HG02678 (cell line): ENCODE results near the gene GTPBP2.
"Not testable (repeated sequence)": the region's sequence is repeated elsewhere in the genome, so short reads cannot be mapped to it uniquely, and the experiment has no call there.

ENCODE experiments used
- ATAC-seq: cut with Tn5 transposase; IDR thresholded peaks from one replicate; pipeline ENCODE4 v1.9.1; 2021; ENCODE audit warnings: mild to moderate bottlenecking, moderate library complexity; ENCODE audit not compliant: unreplicated experiment

GTPBP2 gene

DNA sequence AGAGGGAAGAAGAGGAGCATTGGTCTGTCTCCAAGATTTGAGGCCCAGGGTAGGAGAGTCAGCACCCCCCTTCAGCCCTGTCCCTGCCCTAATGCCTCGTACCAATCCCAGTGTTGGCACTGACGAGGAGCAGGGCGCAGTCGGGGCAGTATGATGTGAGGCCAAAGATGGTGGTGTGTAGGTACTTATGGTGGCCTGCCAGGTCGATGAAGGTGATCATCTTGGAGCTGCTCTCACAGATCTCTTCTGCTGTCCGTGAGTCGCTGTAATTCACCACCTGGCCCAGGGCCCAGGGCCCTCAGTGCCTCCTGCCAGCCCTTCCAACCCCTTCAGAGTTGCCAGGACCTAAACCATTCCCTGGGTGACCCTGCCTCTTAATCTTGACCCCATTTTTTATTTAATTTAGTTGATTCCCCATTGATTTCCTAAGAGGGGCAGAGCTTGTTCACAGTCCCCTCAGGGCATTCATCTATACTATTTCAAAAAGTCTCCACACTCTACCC is 4.2 kb downstream of the GTPBP2 start:
- ATAC-seq = no peak

DNA sequence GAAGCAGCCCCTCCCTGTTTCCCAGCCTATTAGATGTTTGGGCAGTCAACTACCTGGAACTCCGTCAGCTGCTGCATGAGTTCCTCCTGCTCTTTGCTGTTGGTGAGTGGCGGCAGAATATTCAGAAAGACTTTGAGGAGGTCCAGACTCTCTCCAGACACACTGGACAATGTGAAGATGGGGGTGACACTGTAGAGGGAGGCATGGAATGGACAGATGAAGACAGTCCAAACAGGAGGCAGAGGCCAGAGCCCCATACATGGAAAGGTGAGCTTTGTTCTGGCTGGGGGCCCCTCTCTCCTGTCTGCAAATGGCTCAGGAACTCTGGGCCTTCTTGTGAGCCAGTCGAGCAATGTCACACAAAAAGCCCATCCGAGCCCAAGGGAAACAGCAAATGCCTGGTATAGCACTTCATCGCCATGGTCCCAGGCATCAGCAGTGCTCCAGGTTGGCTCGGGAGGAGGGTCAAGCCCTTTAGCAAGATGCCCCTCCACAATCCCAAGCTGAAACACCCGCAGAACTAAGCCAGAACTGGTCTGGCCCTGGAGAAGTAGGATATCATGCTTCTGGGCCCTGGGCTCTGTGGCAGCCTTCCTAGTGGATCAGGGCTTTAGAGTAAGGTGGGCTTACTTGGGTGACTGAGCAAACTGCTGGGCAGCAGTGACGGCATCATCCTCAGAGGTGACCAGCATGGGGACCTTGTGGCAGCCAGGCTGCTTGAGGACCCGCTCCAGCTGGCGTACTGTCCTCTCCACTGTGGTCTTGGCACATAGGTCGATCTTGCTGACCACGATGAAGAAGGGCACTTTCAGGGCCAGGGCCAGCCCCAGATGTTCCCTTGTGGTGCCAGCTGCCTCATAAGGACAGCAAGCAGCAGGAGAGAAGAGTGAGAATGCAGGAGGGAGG is 4.9 kb downstream of the GTPBP2 start:
- ATAC-seq = no peak

DNA sequence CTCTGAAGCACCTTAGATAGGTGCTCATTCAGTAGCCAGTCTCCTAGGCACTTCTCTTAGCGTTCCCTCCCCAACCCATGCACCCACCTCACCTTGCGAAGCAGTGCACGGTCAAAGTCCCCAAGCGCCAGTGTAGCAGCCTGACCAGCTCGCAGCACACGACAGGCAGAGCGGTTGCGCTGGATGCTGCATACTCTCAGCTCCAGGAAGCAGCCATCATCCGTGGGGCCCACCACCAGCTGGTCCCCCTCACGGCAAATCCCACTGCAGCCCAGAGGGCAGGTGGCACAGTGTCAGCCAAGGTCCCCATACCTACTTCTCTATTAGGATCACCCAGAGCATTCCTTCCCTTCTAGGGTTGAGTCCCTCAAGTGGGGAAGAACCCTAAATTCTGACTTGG is 6.5 kb downstream of the GTPBP2 start:
- no peak for ATAC-seq

DNA sequence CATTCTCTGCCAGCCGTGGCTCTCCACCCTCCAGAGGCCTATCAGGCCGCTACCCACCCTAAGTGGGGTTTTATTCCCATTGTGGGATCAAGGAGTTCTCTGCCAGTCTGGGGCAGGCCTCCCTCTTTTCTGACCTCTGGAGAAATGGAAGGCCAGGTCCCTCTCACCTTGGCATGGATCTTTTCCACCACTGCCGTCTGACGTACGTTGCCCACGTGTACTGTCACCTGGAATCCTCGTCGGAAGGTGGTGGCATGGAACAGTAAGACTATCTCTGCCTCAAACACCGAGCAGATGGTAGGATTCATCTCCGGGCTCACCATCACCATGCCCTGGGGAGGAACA is 7.3 kb downstream of the GTPBP2 start:
- ATAC-seq = no peak

DNA sequence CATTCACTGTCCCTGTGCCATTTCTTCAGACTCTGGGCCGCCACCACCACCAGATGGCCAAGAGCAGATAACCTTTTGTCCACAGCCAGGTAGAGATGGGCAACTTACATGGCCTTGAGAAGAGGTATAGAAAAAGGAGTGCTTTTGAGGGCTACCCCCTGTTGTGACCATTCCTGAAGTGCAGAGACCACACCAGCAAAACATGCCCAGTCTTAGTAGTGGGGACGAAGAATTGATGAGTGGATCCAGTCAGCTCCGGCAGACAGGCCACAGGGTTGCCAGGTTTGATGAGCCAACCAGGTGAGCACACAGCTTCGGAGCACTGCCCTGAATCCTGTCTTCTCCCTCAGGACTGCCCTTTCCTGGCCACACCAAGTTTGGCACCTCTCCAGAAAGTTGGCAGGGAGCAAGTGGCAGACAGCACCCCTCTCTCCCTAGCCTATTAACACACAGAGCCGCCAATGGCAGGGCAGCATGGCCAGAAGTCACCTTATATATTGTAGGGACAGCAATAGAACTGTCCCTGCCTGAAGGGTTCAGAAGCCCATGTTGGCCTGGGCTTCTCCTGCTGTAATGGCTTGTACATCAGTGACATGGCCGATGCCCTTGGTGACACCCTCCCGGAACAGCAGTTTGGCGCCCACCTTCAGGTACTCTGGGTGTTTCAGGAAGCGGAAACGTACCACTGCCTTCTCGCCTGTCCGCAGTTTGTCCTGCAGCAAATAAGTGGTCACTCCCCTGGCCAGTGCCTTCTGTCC is 7.8 kb downstream of the GTPBP2 start:
- no peak for ATAC-seq

DNA sequence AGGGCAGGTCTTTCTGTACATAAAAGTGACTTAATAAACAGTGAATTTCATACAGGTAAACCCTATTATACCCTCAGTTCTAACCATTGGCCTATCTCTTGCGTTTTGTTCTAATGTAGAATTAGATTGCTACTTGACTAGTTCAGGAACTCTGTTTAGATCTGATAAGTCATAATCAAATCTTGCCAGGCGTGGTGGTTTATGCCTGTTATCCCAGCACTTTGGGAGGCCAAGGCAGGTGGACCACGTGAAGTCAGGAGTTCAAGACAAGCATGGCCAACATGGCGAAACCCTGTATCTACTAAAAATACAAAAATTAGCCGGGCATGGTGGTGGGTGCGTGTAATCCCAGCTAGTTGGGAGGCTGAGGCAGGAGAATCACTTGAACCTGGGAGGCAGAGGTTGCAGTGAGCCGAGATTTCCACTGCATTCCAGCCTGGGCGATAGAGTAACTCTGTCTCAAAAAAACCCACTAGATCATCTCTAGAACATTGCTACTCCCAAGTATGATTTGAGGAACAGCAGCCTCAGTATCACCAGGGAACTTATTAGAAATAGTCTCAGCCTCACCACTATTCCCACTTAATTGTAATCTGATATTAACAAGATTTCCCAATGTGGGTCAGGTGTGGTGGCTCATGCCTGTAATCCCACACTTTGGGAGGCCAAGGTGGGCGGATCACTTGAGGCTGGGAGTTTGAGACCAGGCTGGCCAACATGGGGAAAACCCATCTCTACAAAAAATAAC is 12.2 kb downstream of the GTPBP2 start:
- ATAC-seq = no peak

DNA sequence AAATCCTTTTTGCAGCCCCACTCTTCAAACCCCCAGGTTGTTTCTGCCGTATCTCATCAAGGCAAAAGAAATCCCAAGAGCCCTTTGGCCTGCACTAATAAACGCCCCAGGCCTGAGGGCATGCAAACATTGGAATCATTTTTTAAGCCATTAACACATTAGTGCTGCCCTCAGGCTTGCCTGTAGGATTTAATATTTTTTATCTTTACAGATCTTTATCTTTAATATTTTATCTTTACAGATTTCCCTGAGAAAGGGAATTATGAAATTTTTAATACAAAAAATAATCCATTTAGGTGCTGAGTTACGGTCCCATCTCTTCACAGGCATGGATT is 14.7 kb downstream of the GTPBP2 start:
- ATAC-seq = no peak

DNA sequence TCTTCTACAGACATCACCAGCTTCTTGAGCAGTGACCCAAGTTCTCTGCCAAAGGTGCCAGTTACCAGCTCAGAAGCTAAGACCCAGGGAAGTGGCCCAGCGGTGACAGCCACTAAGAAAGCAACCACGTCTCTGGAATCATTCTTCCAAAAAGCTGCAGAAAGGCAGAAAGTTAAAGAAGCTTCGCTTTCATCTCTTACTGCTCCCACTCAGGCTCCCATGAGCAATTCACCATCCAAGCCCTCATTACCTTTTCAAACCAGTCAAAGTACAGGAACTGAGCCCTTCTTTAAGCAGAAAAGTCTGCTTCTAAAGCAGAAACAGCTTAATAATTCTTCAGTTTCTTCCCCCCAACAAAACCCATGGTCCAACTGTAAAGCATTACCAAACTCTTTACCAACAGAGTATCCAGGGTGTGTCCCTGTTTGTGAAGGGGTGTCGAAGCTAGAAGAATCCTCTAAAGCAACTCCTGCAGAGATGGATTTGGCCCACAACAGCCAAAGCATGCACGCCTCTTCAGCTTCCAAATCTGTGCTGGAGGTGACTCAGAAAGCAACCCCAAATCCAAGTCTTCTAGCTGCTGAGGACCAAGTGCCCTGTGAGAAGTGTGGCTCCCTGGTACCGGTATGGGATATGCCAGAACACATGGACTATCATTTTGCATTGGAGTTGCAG is 15.2 kb downstream of the GTPBP2 start:
- ATAC-seq = no peak

DNA sequence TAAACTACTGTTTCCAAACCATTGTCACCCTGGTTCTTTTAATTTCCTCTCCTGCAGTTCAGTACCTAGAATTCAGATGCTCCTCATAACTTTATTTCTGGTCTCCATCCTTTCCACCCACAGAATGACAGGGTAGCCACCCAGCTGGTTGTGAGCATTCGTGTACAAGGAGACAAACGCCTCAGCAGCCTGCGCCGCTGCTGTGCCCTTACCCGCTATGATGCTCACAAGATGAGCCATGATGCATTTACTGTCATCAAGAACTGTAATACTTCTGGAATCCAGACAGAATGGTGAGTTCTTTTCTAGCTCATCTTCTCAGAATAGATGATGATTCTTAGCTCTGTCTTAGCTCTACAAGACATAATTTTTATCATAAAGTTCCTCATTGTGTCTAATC is 18.6 kb downstream of the GTPBP2 start:
- no peak for ATAC-seq

DNA sequence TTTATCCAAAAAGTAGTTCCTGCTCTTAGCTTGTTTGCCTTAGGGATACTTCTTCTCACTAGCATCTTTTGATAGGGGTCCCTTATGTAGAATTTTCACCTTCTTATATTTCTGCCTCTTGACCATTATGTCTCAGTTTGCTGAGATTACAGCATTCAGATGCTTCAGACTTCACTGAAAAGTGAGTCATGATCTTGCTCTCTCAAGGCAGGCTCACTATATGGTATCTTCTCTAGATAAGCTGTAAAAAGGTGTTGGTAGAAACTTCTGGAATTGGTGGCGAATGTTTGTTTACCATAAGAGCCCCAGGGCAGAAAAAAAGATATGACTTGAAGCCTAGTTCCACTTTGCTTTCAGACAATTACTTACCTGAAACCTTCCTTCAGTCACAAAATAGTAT is 19.7 kb downstream of the GTPBP2 start:
- no peak for ATAC-seq

DNA sequence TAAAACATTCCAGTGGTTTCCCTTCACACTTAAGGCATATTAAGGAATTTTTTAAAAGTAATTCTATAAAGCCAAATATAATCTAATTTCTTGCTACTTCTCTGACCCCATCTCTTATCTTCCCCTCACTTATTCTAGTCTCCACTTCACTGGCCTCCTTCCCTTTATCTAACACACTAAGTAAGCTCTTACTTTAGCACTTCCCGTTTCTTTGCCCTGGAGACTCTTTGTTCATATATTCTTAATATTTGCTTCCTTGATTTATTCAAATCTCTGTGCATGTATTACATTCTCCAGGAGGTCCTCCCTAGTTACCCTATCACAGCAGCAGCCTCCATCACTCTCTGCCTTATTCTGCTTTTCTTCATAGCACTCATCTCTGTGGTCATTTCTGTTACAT is 20.3 kb downstream of the GTPBP2 start:
- no peak for ATAC-seq

DNA sequence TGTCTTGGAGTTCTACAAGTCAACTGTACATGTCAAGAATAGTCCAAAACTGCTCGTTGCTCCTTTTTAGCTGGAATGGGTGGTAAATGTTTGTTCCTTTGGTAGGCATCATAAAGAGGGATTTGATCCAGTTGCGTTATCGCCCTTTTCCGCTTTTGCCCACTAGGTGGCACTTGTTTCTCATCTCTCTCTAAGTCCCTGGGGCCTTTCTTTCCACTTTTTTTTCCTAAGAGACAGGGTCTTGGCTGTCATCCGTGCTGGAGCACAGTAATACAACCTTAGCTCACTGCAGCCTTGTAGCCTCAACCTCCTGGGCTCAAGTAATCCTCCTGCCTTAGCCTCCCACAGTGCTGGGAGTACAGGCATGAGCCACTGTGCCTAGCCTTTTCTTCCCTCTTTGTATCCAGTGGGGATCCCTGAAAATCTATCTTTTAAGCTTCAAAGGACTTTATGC is 20.7 kb downstream of the GTPBP2 start:
- no peak for ATAC-seq

DNA sequence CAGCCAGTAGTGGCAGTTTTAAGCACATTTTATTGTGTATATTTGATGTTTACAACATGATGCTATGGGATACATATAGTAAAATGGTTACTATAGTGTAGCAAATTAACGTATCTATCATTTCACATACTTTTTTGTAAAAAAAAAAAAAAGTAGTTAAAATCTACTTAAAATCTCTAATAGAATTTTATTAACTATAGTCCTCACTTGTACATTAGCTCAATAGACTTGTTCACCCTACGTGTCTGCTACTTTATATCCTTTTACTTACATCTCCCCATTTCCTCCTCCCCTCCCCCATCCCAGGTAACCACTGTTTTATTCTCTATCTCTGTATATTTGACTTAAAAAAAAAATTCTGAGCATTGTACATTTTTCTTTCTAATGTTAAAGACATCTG is 23.0 kb downstream of the GTPBP2 start:
- ATAC-seq = no peak

DNA sequence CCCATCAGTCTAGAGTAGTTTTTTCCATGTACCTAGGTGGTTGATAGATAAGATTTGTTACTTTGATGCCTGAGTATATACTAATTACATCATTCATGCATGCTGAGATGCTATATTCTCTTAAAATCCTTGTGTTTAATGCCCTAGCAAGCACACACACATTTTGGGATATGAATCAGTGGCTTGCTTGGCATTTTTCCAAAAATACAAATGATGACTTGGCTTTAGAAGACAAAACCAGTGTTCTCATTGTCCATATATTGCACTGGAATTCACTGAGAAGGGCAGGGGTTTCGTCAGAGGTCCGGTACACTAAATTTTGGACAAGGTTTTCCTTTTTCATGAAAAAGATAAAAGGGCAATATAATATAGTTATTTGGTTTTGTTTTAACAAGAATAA is 24.9 kb downstream of the GTPBP2 start:
- no peak for ATAC-seq

DNA sequence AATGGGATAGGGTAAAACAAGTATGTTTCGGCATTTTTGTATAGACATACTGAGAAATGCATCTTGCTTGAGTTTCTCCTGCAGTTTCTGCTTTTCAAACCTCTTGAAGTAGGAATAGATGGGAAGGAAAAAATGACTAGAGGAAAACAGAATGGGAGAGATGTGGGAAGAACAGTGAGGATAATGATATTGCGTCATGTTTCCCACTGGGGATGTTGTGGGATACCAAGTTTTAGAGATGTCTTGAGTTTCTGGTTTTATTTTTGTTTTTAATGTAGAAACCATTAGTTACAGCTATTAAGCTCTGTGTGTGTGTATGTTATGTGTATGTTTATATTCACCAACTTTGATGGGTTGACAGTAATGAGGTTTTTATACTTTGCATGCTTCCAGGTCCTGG is 28.5 kb downstream of the GTPBP2 start:
- ATAC-seq = no peak

DNA sequence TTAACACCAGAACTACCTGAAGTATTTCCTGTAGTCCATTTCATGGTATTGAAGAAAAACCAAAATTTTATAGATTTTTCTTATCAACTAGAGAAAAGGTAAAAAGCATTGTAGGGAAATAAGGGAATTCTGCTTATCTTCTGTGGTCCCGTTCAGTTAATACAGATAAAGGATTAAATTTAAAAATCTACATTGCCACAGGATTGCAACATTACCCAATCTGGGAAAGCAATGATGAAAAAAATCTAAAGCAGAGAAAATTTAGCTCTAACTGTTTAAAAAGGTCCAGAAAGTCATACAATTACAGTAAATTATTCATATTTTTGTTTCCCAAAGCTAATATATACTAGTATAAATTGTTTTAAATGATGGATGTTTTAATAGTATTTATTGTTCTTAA is 35.1 kb downstream of the GTPBP2 start:
- no peak for ATAC-seq

DNA sequence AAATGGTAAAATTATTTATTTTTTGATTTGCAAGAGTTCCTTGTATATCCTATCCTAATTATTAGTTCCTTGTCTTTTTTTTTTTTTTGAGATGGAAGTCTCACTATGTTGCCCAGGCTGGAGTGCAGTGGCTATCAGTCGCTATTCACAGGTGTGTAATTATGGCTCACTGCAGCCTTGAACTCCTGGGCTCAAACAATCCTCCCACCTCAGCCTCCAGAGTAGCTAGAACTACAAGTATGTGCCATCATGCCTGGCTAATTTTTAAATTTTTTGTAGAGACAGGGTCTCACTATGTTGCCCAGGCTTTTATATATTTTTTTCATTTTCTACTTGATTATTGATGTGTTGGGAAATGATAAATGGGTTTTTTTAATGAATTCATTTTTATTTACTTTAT is 39.5 kb downstream of the GTPBP2 start:
- not testable (repeated sequence) for ATAC-seq

DNA sequence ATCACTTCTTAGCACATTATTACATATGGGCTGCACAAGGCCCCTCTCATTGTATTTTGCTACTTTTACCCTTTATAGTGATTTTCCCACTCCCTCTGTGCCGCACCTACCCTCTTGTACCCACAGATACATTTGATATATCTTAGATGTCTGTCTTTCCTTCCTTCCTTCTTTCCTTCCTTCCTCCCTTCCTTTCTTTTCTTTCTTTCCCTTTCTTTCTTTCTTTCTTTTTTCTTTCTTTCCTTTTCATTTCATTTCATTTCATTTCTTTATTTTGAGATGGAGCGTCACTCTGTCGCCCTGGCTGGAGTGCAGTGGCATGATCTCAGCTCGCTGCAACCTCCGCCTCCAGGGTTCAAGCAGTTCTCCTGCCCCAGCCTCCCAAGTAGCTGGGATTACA is 40.9 kb downstream of the GTPBP2 start:
- no peak for ATAC-seq

DNA sequence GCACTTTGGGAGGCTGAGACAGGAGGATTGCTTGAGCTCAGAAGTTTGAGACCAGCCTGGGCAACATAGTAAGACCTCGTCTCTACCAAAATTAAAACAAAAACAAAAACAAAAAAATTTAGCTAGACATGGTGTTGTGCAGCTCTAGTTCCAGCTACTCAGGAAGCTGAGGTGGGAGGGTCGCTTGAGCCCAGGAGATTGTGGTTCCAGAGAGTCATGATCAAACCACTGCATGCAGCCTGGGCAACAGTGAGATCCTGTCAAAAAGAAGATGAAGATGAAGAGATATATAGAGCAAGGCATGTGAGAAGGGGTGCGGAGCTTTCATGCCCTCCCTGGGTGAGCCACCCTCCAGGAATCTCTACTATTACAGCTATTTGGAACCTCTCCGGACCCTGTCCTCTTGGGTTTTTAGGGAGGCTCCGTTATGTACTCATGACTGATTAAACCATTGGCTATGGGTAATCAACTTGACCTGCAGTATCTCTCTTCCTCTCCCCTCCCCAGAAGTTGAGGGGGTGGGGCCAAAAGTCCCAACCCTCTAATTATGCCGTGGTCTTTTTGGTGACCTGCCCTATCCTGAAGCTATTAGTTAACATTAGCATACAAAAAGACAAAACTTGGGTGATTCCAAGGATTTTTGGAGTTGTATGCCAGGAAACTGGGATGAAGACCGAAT is 44.0 kb downstream of the GTPBP2 start:
- ATAC-seq = no peak

DNA sequence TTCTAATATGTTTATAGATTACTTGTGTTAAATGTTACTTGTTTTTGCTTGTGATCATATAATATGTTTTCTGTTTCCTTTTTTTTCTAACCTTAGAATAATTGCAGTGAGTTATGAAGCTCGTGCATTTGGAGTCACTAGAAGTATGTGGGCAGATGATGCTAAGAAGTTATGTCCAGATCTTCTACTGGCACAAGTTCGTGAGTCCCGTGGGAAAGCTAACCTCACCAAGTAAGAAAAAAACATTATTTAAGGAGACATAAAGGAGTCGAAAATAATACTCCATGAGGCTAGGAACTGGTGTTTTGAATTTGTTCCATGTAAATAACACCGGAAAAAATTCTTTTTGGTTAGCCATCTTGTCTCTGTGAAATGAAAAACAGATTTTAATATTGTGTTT is 46.2 kb downstream of the GTPBP2 start:
- ATAC-seq = no peak
